ENCODE measurements around the gene AP1M1.

DNA sequence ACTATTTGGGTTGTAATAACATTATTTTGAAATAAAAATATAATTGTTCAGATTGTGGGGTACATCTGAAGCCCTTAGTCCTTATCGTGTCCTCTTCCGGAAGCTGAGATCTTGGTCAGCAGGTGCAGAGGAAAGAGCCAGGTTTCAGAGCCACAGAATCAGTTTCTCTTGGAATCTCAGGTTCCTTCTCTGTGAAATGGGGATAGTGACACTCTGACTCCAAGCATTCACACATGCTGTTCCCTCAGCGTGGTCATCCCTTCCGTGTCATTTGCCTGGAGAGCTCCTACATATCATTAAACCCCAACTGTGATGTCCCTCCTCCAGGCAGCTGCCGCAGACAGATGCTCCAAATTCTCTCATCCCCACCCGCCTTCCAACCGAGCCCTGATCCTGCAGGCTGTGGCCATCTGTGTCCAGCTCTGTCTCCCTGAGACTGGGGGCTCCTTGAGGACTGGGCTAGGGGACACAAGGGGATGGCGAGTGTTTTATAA, 59.8 kb downstream of the AP1M1 start:
- TF ChIP-seq ZNF274 (IDR thresholded peaks at IDR 0.05; ENCODE audit: low read depth, low read length): no peak
- TF ChIP-seq YY1 (IDR thresholded peaks at IDR 0.05; ENCODE audit: insufficient read depth, insufficient read length): no peak

Data from NT2/D1 (cell line).